Upper lobe of left lung (tissue), 6 donors: ENCODE data around the gene ZNF790. TPM values are rescaled to one million over a fixed set of nuclear protein-coding genes. Genes with fewer than 3 reads are reported as not detected.

Experiments used
- ATAC-seq, 2 donors: fragments of 200-7000 bp; cut with Tn5 transposase; one replicate each; pipeline ENCODE4 v1.9.1; 2022; ENCODE audit warnings: mild to moderate bottlenecking in 2 of 2, moderate library complexity in 2 of 2; ENCODE audit not compliant: low FRiP score in 2 of 2
- DNase-seq, 2 donors: peaks; one replicate each; pipeline ENCODE4 v3.0.0-alpha.2; 2019 to 2020
- H3K27ac ChIP-seq, 4 donors: fragments of 200-600 bp; sonication (generic); one replicate each; pipeline ENCODE4 v1.5.1; 2016 to 2019
- H3K27me3 ChIP-seq, 4 donors: fragments of 200-600 bp; sonication (generic); one replicate each; pipeline ENCODE4 v1.5.1; 2017 to 2019
- H3K36me3 ChIP-seq, 4 donors: fragments of 200-600 bp; sonication (generic); one replicate each; pipeline ENCODE4 v1.5.1; 2016 to 2019
- H3K4me1 ChIP-seq, 4 donors: fragments of 200-600 bp; sonication (generic); one replicate each; pipeline ENCODE4 v1.5.1; 2018 to 2019
- H3K4me3 ChIP-seq, 4 donors: fragments of 200-600 bp; sonication (generic); one replicate each; pipeline ENCODE4 v1.5.1; 2017 to 2019; ENCODE audit warnings: mild to moderate bottlenecking in 2 of 4, moderate library complexity in 1 of 4
- H3K9me3 ChIP-seq, 4 donors: fragments of 200-600 bp; sonication (generic); one replicate each; pipeline ENCODE4 v1.5.1; 2018 to 2019
- CTCF ChIP-seq, 6 experiments: fragments of 450-650 bp in 4 of 6; fragments of 200-600 bp in 2 of 6; sonication (generic) in 2 of 6; IDR thresholded peaks; one replicate each; pipeline ENCODE4 v1.5.1; 2016 to 2019; ENCODE audit warnings: antibody characterized with exemption in 6 of 6
- EP300 ChIP-seq, 4 donors: sonication (generic); formaldehyde crosslinking; IDR thresholded peaks; one replicate each; pipeline ENCODE4 v1.5.1; 2017; ENCODE audit warnings: antibody characterized with exemption in 4 of 4, control low read depth in 2 of 4
- POLR2A ChIP-seq, 4 donors: fragments of 450-650 bp; IDR thresholded peaks; one replicate each; pipeline ENCODE4 v1.5.1; 2016 to 2017; ENCODE audit warnings: antibody characterized with exemption in 4 of 4, mild to moderate bottlenecking in 2 of 4
- POLR2AphosphoS5 ChIP-seq, 2 donors: sonication (generic); formaldehyde crosslinking; IDR thresholded peaks; one replicate each; pipeline ENCODE4 v1.5.1; 2017; ENCODE audit warnings: antibody characterized with exemption in 2 of 2
- WGBS, 2 donors: methylation state at CpG; one replicate each; pipeline ENCODE4 v1.1.5; 2017 to 2018; 5-methylcytosine and 5-hydroxymethylcytosine counted together
- total RNA-seq, 6 donors: library from RNA; depleted of rRNA in 4 of 6; stranded (reverse); fragments of >200 nt in 4 of 6; gene quantifications; one replicate each; pipeline versions ENCODE4 v1.1.0 to v1.2.1, GENCODE V29; 2016 to 2021
- donor health status: DM: no; HTN: no; CAD: no; lungs with moderate emphysema.
- donor health status: DM: no; HTN: yes; CAD: no; lungs with severe emphysema.

ZNF790 gene
- total RNA-seq, 6 donors from 2014 or later: 5.0 to 7.7 (median 5.7) TPM

- WGBS, 2 donors: 25 to 27% methylated on average over 8 of the region's 8 CpGs
- no peak for DNase-seq
- H3K4me3 ChIP-seq: peak overlapping the region; percentile 23 to 72 (median 58)
- H3K9me3 ChIP-seq: peaks cover 42 to 62% (median 56%) of the 10 kb centered on the region in 4 donors
- no peak for TF ChIP-seq POLR2AphosphoS5 (IDR thresholded peaks at IDR 0.05)
- no peak for TF ChIP-seq POLR2A (IDR thresholded peaks at IDR 0.05)
- TF ChIP-seq EP300 (IDR thresholded peaks at IDR 0.05): no peak
- no peak for TF ChIP-seq CTCF (IDR thresholded peaks at IDR 0.05)
- H3K27me3 ChIP-seq: no peaks in the 10 kb centered on the region
- H3K36me3 ChIP-seq: peaks cover 0 to 26% (median 15%) of the 10 kb centered on the region in 4 donors
- H3K4me1 ChIP-seq: peaks cover 4 to 15% (median 6%) of the 10 kb centered on the region in 4 donors
- H3K27ac ChIP-seq: peak overlapping the region; percentile 69 to 90 (median 84)
- no peak for ATAC-seq
Measured at GRCh38 chr19:36837176-36837905, 846 bp downstream of the ZNF790 start.

- DNase-seq (no peak), ATAC-seq (no peak)
- Histone ChIP-seq H3K4me1 (peaks cover 0 to 10% (median 3%) of the 10 kb centered on the region in 4 donors), H3K36me3 (peaks cover 0 to 50% (median 22%) of the 10 kb centered on the region in 4 donors), H3K27ac (no peak overlapping the region), H3K9me3 (peaks cover 71 to 84% (median 81%) of the 10 kb centered on the region in 4 donors), H3K4me3 (no peak overlapping the region), H3K27me3 (no peaks in the 10 kb centered on the region)
- TF ChIP-seq POLR2A (IDR thresholded peaks at IDR 0.05) (no peak), EP300 (IDR thresholded peaks at IDR 0.05) (no peak), POLR2AphosphoS5 (IDR thresholded peaks at IDR 0.05) (no peak), CTCF (IDR thresholded peaks at IDR 0.05) (no peak)
- WGBS, 2 donors: 96 to 98% methylated on average over 2 of the region's 2 CpGs
Measured at GRCh38 chr19:36833430-36833829, 4.8 kb downstream of the ZNF790 start.

GRCh38 chr19:36821758-36822157 is 16.4 kb downstream of the ZNF790 start:
- Histone ChIP-seq H3K36me3 (peaks cover 12 to 77% (median 58%) of the 10 kb centered on the region in 4 donors), H3K9me3 (peaks cover 96 to 100% (median 100%) of the 10 kb centered on the region in 4 donors), H3K27me3 (no peaks in the 10 kb centered on the region), H3K27ac (no peak overlapping the region), H3K4me1 (no peaks in the 10 kb centered on the region), H3K4me3 (no peak overlapping the region)
- ATAC-seq: no peak
- 97 to 100% methylated on average over 5 of the region's 5 CpGs for WGBS, 2 donors
- TF ChIP-seq CTCF (IDR thresholded peaks at IDR 0.05): no peak
- no peak for TF ChIP-seq POLR2A (IDR thresholded peaks at IDR 0.05)
- TF ChIP-seq EP300 (IDR thresholded peaks at IDR 0.05): no peak
- TF ChIP-seq POLR2AphosphoS5 (IDR thresholded peaks at IDR 0.05): no peak
- no peak for DNase-seq

- H3K27me3 ChIP-seq: no peaks in the 10 kb centered on the region
- H3K4me3 ChIP-seq: no peak overlapping the region
- no peak for DNase-seq
- TF ChIP-seq EP300 (IDR thresholded peaks at IDR 0.05) (no peak), POLR2AphosphoS5 (IDR thresholded peaks at IDR 0.05) (no peak), CTCF (IDR thresholded peaks at IDR 0.05) (no peak), POLR2A (IDR thresholded peaks at IDR 0.05) (no peak)
- H3K27ac ChIP-seq: no peak overlapping the region
- peaks cover 96 to 100% (median 100%) of the 10 kb centered on the region in 4 donors for H3K9me3 ChIP-seq
- H3K36me3 ChIP-seq: peaks cover 7 to 79% (median 61%) of the 10 kb centered on the region in 4 donors
- H3K4me1 ChIP-seq: no peaks in the 10 kb centered on the region
- WGBS, 2 donors: 96 to 97% methylated on average over 7 of the region's 7 CpGs
- no peak for ATAC-seq
Measured at GRCh38 chr19:36819130-36819630, 19.0 kb downstream of the ZNF790 start.
